ENCODE results near the gene ELF4. TPM values are rescaled to one million over a fixed set of nuclear protein-coding genes. Genes with fewer than 3 reads are reported as not detected.
"Not testable (repeated sequence)": the region's sequence is repeated elsewhere in the genome, so short reads cannot be mapped to it uniquely, and the experiment has no call there.

The ELF4 gene
- polyA plus RNA-seq (2013, experiment 1 of 2; ENCODE audit: insufficient read length) = 29.5 TPM
- polyA plus RNA-seq (2013, experiment 2 of 2; ENCODE audit: insufficient read length) = 29.2 TPM

GRCh38 chrX:130110379-130111219 lies at the start of gene ELF4:
Gene ELF4 (minus strand): TSS chrX:130110497. CDS start chrX:130081330, 29,167 bp downstream.
- peak; percentile 77 for DNase-seq

GRCh38 chrX:130159776-130160175 lies 49.5 kb upstream of the ELF4 start:
- no peak for DNase-seq

- DNase-seq = no peak
Measured at GRCh38 chrX:130158311-130158710, 48.0 kb upstream of the ELF4 start.

- no peak for DNase-seq
Measured at GRCh38 chrX:130155564-130155963, 45.3 kb upstream of the ELF4 start.

GRCh38 chrX:130147631-130148030 lies 37.3 kb upstream of the ELF4 start:
- DNase-seq = no peak

- DNase-seq = no peak
Measured at GRCh38 chrX:130145123-130145522, 34.8 kb upstream of the ELF4 start.

- no peak for DNase-seq
Measured at GRCh38 chrX:130144509-130144908, 34.2 kb upstream of the ELF4 start.

GRCh38 chrX:130139474-130140201 lies 29.3 kb upstream of the ELF4 start:
- no peak for DNase-seq

- DNase-seq = no peak
Measured at GRCh38 chrX:130136961-130137360, 26.7 kb upstream of the ELF4 start.

- no peak for DNase-seq
Measured at GRCh38 chrX:130136496-130136895, 26.2 kb upstream of the ELF4 start.

- no peak for DNase-seq
Measured at GRCh38 chrX:130130990-130131389, 20.7 kb upstream of the ELF4 start.

GRCh38 chrX:130125091-130125874 lies 15.0 kb upstream of the ELF4 start:
- no peak for DNase-seq

GRCh38 chrX:130124577-130124976 lies 14.3 kb upstream of the ELF4 start:
- DNase-seq = no peak

GRCh38 chrX:130121505-130121800 lies 11.2 kb upstream of the ELF4 start:
- DNase-seq = no peak

GRCh38 chrX:130120746-130121504 lies 10.6 kb upstream of the ELF4 start:
- DNase-seq = peak; percentile 85

GRCh38 chrX:130120321-130120731 lies 10.0 kb upstream of the ELF4 start:
- peak; percentile 35 for DNase-seq

GRCh38 chrX:130119312-130119898 lies 9.1 kb upstream of the ELF4 start:
- DNase-seq = no peak

- DNase-seq = peak; percentile 65
Measured at GRCh38 chrX:130118441-130119311, 8.4 kb upstream of the ELF4 start.

GRCh38 chrX:130117166-130117565 lies 6.9 kb upstream of the ELF4 start:
- DNase-seq = no peak

GRCh38 chrX:130115119-130115885 lies 5.0 kb upstream of the ELF4 start:
- DNase-seq = not testable (repeated sequence)

Data from fibroblast of skin of scalp (primary cell).